H1 (cell line): Measurements from ENCODE around the gene FSTL4. TPM values are rescaled to one million over a fixed set of nuclear protein-coding genes. Genes with fewer than 3 reads are reported as not detected.
A peak's percentile ranks its signal among the peaks of the same experiment; 100 is the strongest.

Experiments
- CTCF ChIA-PET: fragments of 300-600 bp; sonication (Branson Sonifier 250); formaldehyde crosslinking; loops from one replicate; lab custom pipeline; 2021; ENCODE audit not compliant: partially characterized antibody; lab: Charles Lee
- POLR2A ChIA-PET: fragments of 300-600 bp; sonication (Branson Sonifier 250); formaldehyde crosslinking; loops from one replicate; lab custom pipeline; 2021; ENCODE audit warnings: inconsistent platforms; ENCODE audit not compliant: partially characterized antibody; lab: Charles Lee
- DNase-seq, 2 experiments: peaks; one replicate each; pipeline versions ENCODE4 v3.0.0 to v3.0.0-alpha.2; 2010 to 2022; ENCODE audit warnings: low spot score in 2 of 2, low read depth in 1 of 2, mixed read lengths in 1 of 2
- FAIRE-seq: peaks from 2 replicates; lab custom pipeline; 2011; peaks lifted over from hg19 to GRCh38; lab: Jason Lieb, UNC
- H2AFZ ChIP-seq: 2 replicates; pipeline ENCODE4 v1.8.1; 2012; ENCODE audit warnings: low read length, inconsistent platforms
- H2AK5ac ChIP-seq: 2 replicates; pipeline ENCODE4 v1.6.1; 2013; ENCODE audit warnings: low read depth, low read length
- H2BK120ac ChIP-seq: replicated peaks from 2 replicates; pipeline ENCODE3; 2013; ENCODE audit warnings: low read depth, low read length, inconsistent platforms
- H2BK12ac ChIP-seq: 2 replicates; pipeline ENCODE4 v1.6.1; 2013; ENCODE audit warnings: low read depth, low read length
- H2BK15ac ChIP-seq: 2 replicates; pipeline ENCODE4 v1.6.1; 2013; ENCODE audit warnings: low read length
- H2BK20ac ChIP-seq: 2 replicates; pipeline ENCODE4 v1.6.1; 2013; ENCODE audit warnings: low read length
- H2BK5ac ChIP-seq: 2 replicates; pipeline ENCODE4 v1.6.1; 2013; ENCODE audit warnings: low read depth, low read length
- H3K14ac ChIP-seq: 2 replicates; pipeline ENCODE4 v1.6.1; 2013; ENCODE audit warnings: inconsistent platforms; ENCODE audit not compliant: insufficient read length
- H3K18ac ChIP-seq: 2 replicates; pipeline ENCODE4 v1.6.1; 2013; ENCODE audit warnings: low read length; ENCODE audit errors: extremely low read depth
- H3K23ac ChIP-seq: 2 replicates; pipeline ENCODE4 v1.6.1; 2013; ENCODE audit warnings: inconsistent platforms; ENCODE audit not compliant: insufficient read length
- H3K23me2 ChIP-seq: 2 replicates; pipeline ENCODE4 v1.6.1; 2013; ENCODE audit warnings: low read depth, low read length
- H3K27ac ChIP-seq: 2 replicates; pipeline ENCODE4 v1.6.1; 2011; ENCODE audit warnings: low read depth, low read length, inconsistent platforms
- H3K27me3 ChIP-seq, 4 experiments: replicated peaks in 1 of 4; 1 replicate in 1 of 4; 2 replicates in 3 of 4; pipeline versions ENCODE4 v1.6.1 to v1.8.1; 2011 to 2013; ENCODE audit warnings: low read length in 3 of 4, mild to moderate bottlenecking in 3 of 4, inconsistent platforms in 2 of 4, mixed read lengths in 2 of 4, moderate library complexity in 1 of 4; ENCODE audit not compliant: control insufficient read depth in 3 of 4, insufficient read depth in 3 of 4; ENCODE audit errors: extremely low read depth in 1 of 4
- H3K36me3 ChIP-seq, 4 experiments: 2 replicates each; pipeline versions ENCODE4 v1.6.1 to v1.8.1; 2011 to 2013; ENCODE audit warnings: mild to moderate bottlenecking in 4 of 4, low read length in 3 of 4, moderate library complexity in 2 of 4, control low read depth in 1 of 4, inconsistent platforms in 1 of 4; ENCODE audit not compliant: insufficient read depth in 4 of 4, control insufficient read depth in 2 of 4
- H3K4ac ChIP-seq: replicated peaks from 2 replicates; pipeline ENCODE3; 2013; ENCODE audit warnings: low read length, low read depth, mixed read lengths, inconsistent platforms; ENCODE audit not compliant: insufficient read length
- H3K4me1 ChIP-seq, 4 experiments: replicated peaks in 1 of 4; 1 replicate in 1 of 4; 2 replicates in 3 of 4; pipeline versions ENCODE4 v1.6.1 to v1.8.1; 2011 to 2013; ENCODE audit warnings: low read length in 3 of 4, inconsistent platforms in 2 of 4, mixed read lengths in 1 of 4; ENCODE audit not compliant: insufficient read depth in 4 of 4, control insufficient read depth in 3 of 4
- H3K4me2 ChIP-seq, 2 experiments: 2 replicates each; pipeline versions ENCODE4 v1.6.1 to v1.8.1; 2011 to 2013; ENCODE audit warnings: low read depth in 2 of 2, low read length in 2 of 2, control low read depth in 1 of 2, inconsistent platforms in 1 of 2, mild to moderate bottlenecking in 1 of 2; ENCODE audit not compliant: insufficient read depth in 1 of 2
- H3K4me3 ChIP-seq, 4 experiments: fragments of 200-600, 300-600 bp in 1 of 4; sonication (generic), shearing (Covaris generic), sonication (Bioruptor Twin) in 1 of 4; 2 replicates each; pipeline versions ENCODE4 v1.5.1 to v1.8.1; 2011 to 2016; ENCODE audit warnings: low read length in 4 of 4, low read depth in 3 of 4, control low read depth in 2 of 4, inconsistent platforms in 2 of 4, mild to moderate bottlenecking in 2 of 4, mixed read lengths in 1 of 4, moderate library complexity in 1 of 4; ENCODE audit not compliant: insufficient read depth in 2 of 4; ENCODE audit errors: extremely low read depth in 1 of 4
- H3K56ac ChIP-seq: replicated peaks from 2 replicates; pipeline ENCODE3; 2013; ENCODE audit warnings: low read depth, mild to moderate bottlenecking, mixed read lengths, low read length, inconsistent platforms; ENCODE audit not compliant: insufficient read length
- H3K79me1 ChIP-seq: 2 replicates; pipeline ENCODE4 v1.6.1; 2013; ENCODE audit warnings: low read depth, low read length, control low read depth
- H3K79me2 ChIP-seq, 2 experiments: 2 replicates each; pipeline versions ENCODE4 v1.6.1 to v1.8.1; 2012 to 2013; ENCODE audit warnings: low read length in 2 of 2, mild to moderate bottlenecking in 2 of 2, inconsistent platforms in 1 of 2; ENCODE audit not compliant: insufficient read depth in 2 of 2, control insufficient read depth in 1 of 2
- H3K9ac ChIP-seq, 4 experiments: replicated peaks in 1 of 4; 1 replicate in 1 of 4; 2 replicates in 3 of 4; pipeline versions ENCODE4 v1.6.1 to v1.8.1; 2011 to 2013; ENCODE audit warnings: low read depth in 3 of 4, low read length in 3 of 4, control low read depth in 2 of 4, mild to moderate bottlenecking in 2 of 4, moderate library complexity in 2 of 4, inconsistent platforms in 1 of 4; ENCODE audit errors: extremely low read depth in 1 of 4
- H3K9me3 ChIP-seq, 2 experiments: 2 replicates each; pipeline versions ENCODE4 v1.6.1 to v1.8.1; 2012 to 2013; ENCODE audit warnings: mild to moderate bottlenecking in 2 of 2, moderate library complexity in 2 of 2, control low read depth in 1 of 2, inconsistent platforms in 1 of 2, low read depth in 1 of 2, low read length in 1 of 2, mixed read lengths in 1 of 2; ENCODE audit not compliant: insufficient read depth in 2 of 2
- H4K20me1 ChIP-seq, 2 experiments: replicated peaks in 1 of 2; 2 replicates each; pipeline versions ENCODE3 to v1.8.1; 2011 to 2013; ENCODE audit warnings: inconsistent platforms in 2 of 2, low read length in 2 of 2, mild to moderate bottlenecking in 1 of 2; ENCODE audit not compliant: insufficient read depth in 2 of 2, control insufficient read depth in 1 of 2
- H4K5ac ChIP-seq: 2 replicates; pipeline ENCODE4 v1.6.1; 2013; ENCODE audit warnings: low read length, low read depth, mixed read lengths, inconsistent platforms; ENCODE audit not compliant: insufficient read length
- H4K8ac ChIP-seq: 2 replicates; pipeline ENCODE4 v1.8.0; 2013; ENCODE audit warnings: mild to moderate bottlenecking, moderate library complexity, low read length, inconsistent platforms; ENCODE audit not compliant: insufficient read depth; ENCODE audit errors: extremely low read depth
- H4K91ac ChIP-seq: replicated peaks from 2 replicates; pipeline ENCODE3; 2013; ENCODE audit warnings: low read length, mixed read lengths, inconsistent platforms; ENCODE audit not compliant: insufficient read length
- CBX5 ChIP-seq: fragments of 300-800, 300-1000 bp; sonication (generic); IDR thresholded peaks from 2 replicates; pipeline ENCODE4 v1.7.1; 2016; ENCODE audit warnings: antibody characterized with exemption, low read length, low read depth
- EZH2 ChIP-seq: fragments of 200-600 bp; sonication (generic); IDR thresholded peaks from 2 replicates; pipeline ENCODE4 v1.7.1; 2012; ENCODE audit warnings: low read depth, mild to moderate bottlenecking, moderate library complexity, low read length, inconsistent platforms; ENCODE audit not compliant: severe bottlenecking
- JUND ChIP-seq: IDR thresholded peaks from 2 replicates; pipeline ENCODE4 v1.6.1; 2011; ENCODE audit warnings: mild to moderate bottlenecking, improper control_type of control experiment, low read length
- SRF ChIP-seq: IDR thresholded peaks from 2 replicates; pipeline ENCODE4 v1.6.1; 2011; ENCODE audit warnings: mild to moderate bottlenecking, low read depth, low read length, moderate library complexity
- WGBS, 2 experiments: shearing (Covaris generic) in 1 of 2; methylation state at CpG; one replicate each; pipeline versions ENCODE4 v1.1.6 to v1.1.7; 2013 to 2015; ENCODE audit warnings: low lambda C conversion rate in 2 of 2, mixed read lengths in 2 of 2, inconsistent platforms in 1 of 2, low coverage in 1 of 2, missing lambda C conversion rate in 1 of 2; ENCODE audit not compliant: insufficient replicate concordance in 2 of 2, insufficient coverage in 1 of 2, insufficient read length in 1 of 2; ENCODE audit errors: extremely low coverage in 1 of 2, missing lambda C conversion rate in 1 of 2; 5-methylcytosine and 5-hydroxymethylcytosine counted together
- polyA plus RNA-seq, 7 experiments: library from polyadenylated mRNA; depleted of rRNA in 3 of 7; stranded (reverse) in 5 of 7; unstranded in 2 of 7; fragments of >200 nt in 5 of 7; fragments of 200-250 nt in 2 of 7; gene quantifications; 1 replicate in 5 of 7; 2 replicates in 1 of 7; 4 replicates in 1 of 7; pipeline versions ENCODE4 v1.2.1 to v1.2.3, GENCODE V29; 2011 to 2013; ENCODE audit warnings: missing spikeins in 2 of 7, mixed read lengths in 2 of 7
- total RNA-seq: library from RNA; stranded (reverse); fragmentation: NEBNext Ultra II Directional; extraction: Animal tissue kit (Norgen Biotek cat#: 25700); gene quantifications from 2 replicates; pipeline ENCODE4 v1.2.1, GENCODE V29; 2021

The FSTL4 gene
- total and polyA plus RNA-seq, 2 of the 8 experiments (the other 6 are each of a cell fraction or from before 2014, with no cell fraction given) = 3.1 to 4.1 TPM

DNA sequence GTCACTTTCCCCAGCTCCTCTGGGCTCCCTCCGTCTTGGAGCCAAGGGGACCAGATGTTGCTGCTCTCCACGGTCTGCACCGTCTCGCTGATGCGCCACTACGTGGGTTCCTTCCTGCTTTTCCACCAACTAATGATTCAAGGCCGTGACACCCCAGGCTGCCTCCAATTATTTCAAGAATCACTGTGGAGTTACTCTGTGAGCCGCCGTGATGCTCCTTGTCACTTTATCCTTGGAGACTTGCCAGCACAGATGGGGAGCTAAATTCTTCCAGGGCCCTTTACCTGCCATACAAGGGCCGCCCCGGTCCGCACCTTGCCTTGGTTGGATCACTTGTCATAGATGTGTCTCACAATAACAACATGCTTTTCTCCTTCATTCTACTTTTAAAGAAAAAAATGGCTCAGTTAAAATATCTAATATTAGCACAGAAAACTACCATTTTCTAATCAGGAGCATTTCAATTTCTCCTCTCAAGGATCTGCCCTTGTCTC is 202.0 kb downstream of the FSTL4 start:
- Histone ChIP-seq H3K56ac (no peak overlapping the region), H3K79me1 (no peaks in the 10 kb centered on the region), H3K4ac (no peak overlapping the region), H3K9me3 (no peaks in the 10 kb centered on the region), H3K4me1 (peaks cover 0 to 2% (median 0%) of the 10 kb centered on the region in 4 experiments; a peak in 1 of 7 replicates), H4K20me1 (no peaks in the 10 kb centered on the region), H3K4me3 (no peak overlapping the region), H4K91ac (no peak overlapping the region), H3K23me2 (no peaks in the 10 kb centered on the region), H3K27me3 (no peaks in the 10 kb centered on the region), H3K18ac (no peak overlapping the region), H3K4me2 (no peak overlapping the region), H2BK5ac (no peak overlapping the region), H4K8ac (no peak overlapping the region), H2BK120ac (no peak overlapping the region), H3K36me3 (no peaks in the 10 kb centered on the region), H3K9ac (no peak overlapping the region), H2AFZ (no peak overlapping the region), H2BK20ac (no peak overlapping the region), H3K23ac (no peak overlapping the region), H3K14ac (no peak overlapping the region), H4K5ac (no peak overlapping the region), H3K79me2 (no peaks in the 10 kb centered on the region), H3K27ac (no peak overlapping the region), H2BK15ac (no peak overlapping the region), H2BK12ac (no peak overlapping the region), H2AK5ac (no peak overlapping the region)
- 98% methylated on average over 12 of the region's 12 CpGs; no CpG with 5 or more reads in 1 of the 2 experiments for WGBS, 2 experiments
- DNase-seq = peak in 1 of 2 experiments; percentile 28
- no peak for FAIRE-seq
- ChIA-PET POLR2A (interaction anchor here (1.3 kb wide), 1 partner anchor 248 kb away, joined by 3 read pairs; no protein-coding TSS in a partner anchor), CTCF (interaction anchor here (0.7 to 10.1 kb wide), 11 partner anchors 10 to 459 kb away, joined by 3 to 122 read pairs (median 3); no protein-coding TSS in a partner anchor)
- no peak for TF ChIP-seq SRF
- TF ChIP-seq CBX5 = no peak
- TF ChIP-seq EZH2 = no peak
- no peak for TF ChIP-seq JUND
